Measurements from ENCODE around the gene KCTD17. TPM values are rescaled to one million over a fixed set of nuclear protein-coding genes. Genes with fewer than 3 reads are reported as not detected.
A peak's percentile ranks its signal among the peaks of the same experiment; 100 is the strongest.

KCTD17 gene
- total RNA-seq, 3 donors from 2014 or later: 8.2 to 17.4 (median 11.1) TPM

DNA sequence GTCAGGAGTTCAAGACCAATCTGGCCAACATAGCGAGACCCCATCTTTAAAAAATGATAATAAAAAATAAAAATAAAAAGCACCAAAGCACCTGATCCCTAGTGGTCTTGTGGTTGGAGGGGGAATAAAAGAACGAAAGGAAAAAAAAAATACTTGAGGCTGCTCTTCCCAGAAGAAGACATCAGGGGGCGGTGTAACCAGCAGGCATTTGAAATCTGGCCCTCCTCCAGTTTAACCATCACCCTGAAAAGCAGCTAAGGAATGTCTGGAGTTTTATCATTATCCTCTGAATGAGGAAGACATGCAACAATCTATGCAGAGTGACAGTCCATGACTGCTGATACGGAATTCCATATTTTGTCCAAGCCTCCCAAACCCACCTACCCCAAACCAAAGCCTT, 5.6 kb upstream of the KCTD17 start:
- Histone ChIP-seq H3K9me3 (no peaks in the 10 kb centered on the region), H3K27me3 (no peaks in the 10 kb centered on the region), H3K36me3 (no peaks in the 10 kb centered on the region), H3K4me1 (no peaks in the 10 kb centered on the region), H3K27ac (no peak overlapping the region), H3K4me3 (no peak overlapping the region)
- no peak for TF ChIP-seq POLR2A (IDR thresholded peaks at IDR 0.05)
- no peak for DNase-seq (ENCODE audit: low spot score in 2 of 2)
- intact Hi-C loops (cut with DNase I; ENCODE audit: low total_unique reads): no loop called here

DNA sequence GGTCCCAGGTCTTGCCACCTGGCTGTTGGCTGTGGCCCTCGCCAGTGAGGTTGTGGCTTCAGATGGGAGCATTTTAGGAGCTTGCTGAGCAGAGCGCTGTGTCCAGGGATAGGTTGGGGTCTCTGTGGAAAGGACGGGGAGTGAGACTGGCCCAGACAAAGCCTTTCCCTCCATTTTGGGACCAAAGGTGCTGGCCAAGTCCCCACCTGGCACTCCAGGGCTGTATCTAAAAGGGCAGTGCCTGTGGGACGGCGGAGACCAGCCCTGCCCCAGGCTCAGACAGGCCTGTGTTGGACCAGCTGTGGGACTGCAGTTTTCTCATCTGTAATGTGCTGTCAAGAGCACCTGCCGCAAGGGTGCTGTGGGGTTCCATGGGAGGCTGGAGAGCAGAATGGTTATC, 5.0 kb upstream of the KCTD17 start:
- no peaks in the 10 kb centered on the region for H3K4me1 ChIP-seq
- TF ChIP-seq POLR2AphosphoS5 (IDR thresholded peaks at IDR 0.05): no peak
- TF ChIP-seq, protein P1, sequence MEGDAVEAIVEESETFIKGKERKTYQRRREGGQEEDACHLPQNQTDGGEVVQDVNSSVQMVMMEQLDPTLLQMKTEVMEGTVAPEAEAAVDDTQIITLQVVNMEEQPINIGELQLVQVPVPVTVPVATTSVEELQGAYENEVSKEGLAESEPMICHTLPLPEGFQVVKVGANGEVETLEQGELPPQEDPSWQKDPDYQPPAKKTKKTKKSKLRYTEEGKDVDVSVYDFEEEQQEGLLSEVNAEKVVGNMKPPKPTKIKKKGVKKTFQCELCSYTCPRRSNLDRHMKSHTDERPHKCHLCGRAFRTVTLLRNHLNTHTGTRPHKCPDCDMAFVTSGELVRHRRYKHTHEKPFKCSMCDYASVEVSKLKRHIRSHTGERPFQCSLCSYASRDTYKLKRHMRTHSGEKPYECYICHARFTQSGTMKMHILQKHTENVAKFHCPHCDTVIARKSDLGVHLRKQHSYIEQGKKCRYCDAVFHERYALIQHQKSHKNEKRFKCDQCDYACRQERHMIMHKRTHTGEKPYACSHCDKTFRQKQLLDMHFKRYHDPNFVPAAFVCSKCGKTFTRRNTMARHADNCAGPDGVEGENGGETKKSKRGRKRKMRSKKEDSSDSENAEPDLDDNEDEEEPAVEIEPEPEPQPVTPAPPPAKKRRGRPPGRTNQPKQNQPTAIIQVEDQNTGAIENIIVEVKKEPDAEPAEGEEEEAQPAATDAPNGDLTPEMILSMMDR (IDR thresholded peaks at IDR 0.05): no peak
- TF ChIP-seq POLR2A (IDR thresholded peaks at IDR 0.05): no peak
- H3K27ac ChIP-seq: no peak overlapping the region
- H3K36me3 ChIP-seq: no peaks in the 10 kb centered on the region
- DNase-seq (ENCODE audit: low spot score in 2 of 2): no peak
- no peaks in the 10 kb centered on the region for H3K27me3 ChIP-seq
- H3K4me3 ChIP-seq: no peak overlapping the region
- intact Hi-C loops (cut with DNase I; ENCODE audit: low total_unique reads): no loop called here
- no peaks in the 10 kb centered on the region for H3K9me3 ChIP-seq

DNA sequence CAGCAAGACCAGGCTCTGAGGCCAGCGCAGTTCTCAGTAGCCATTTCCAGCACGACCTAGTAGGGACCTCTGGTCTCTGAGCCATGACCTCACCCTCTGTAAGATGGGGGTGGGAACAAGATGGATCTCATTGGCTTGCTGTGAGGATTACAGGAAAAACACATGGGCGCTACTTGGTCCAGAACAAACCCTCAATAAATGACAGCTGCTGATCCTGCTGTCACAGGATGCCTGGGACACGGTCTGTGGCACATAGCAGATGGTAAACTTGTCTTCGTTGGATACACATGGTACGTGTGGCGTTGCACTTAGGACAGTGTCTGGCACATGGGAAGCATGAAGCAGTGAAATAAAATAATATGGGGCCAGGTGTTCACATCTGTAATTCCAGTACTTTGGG, 4.5 kb upstream of the KCTD17 start:
- Histone ChIP-seq H3K27ac (no peak overlapping the region), H3K4me3 (no peak overlapping the region), H3K36me3 (no peaks in the 10 kb centered on the region), H3K9me3 (no peaks in the 10 kb centered on the region), H3K27me3 (no peaks in the 10 kb centered on the region), H3K4me1 (no peaks in the 10 kb centered on the region)
- no peak for DNase-seq (ENCODE audit: low spot score in 2 of 2)
- intact Hi-C loops (cut with DNase I; ENCODE audit: low total_unique reads): no loop called here
- TF ChIP-seq POLR2A (IDR thresholded peaks at IDR 0.05): no peak
- TF ChIP-seq, protein P1 (IDR thresholded peaks at IDR 0.05): no peak
- no peak for TF ChIP-seq POLR2AphosphoS5 (IDR thresholded peaks at IDR 0.05)

DNA sequence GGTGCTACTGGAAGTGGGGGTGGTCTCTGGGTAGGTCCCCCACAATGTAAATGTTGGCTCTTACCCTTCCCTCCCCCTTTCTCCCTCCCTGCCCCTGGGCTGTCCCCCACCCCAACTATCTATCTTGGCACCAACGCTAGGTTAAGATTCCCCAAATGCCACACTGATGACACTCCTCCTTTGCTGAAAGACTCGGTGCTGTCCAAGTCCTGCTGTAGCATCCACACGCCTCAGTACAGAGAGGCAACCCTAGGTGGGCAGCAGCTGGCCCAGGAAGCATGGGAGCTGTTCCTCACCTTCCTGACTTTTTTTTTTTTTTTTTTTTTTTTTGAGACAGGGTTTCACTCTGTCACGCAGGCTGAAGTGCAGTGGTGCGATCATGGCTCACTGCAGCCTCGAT, 3.4 kb upstream of the KCTD17 start:
- no peak for DNase-seq (ENCODE audit: low spot score in 2 of 2)
- Histone ChIP-seq H3K9me3 (no peaks in the 10 kb centered on the region), H3K27me3 (no peaks in the 10 kb centered on the region), H3K36me3 (no peaks in the 10 kb centered on the region), H3K27ac (no peak overlapping the region), H3K4me1 (no peaks in the 10 kb centered on the region), H3K4me3 (no peak overlapping the region)
- no peak for TF ChIP-seq POLR2A (IDR thresholded peaks at IDR 0.05)
- no peak for TF ChIP-seq POLR2AphosphoS5 (IDR thresholded peaks at IDR 0.05)
- intact Hi-C loops (cut with DNase I; ENCODE audit: low total_unique reads): no loop called here

DNA sequence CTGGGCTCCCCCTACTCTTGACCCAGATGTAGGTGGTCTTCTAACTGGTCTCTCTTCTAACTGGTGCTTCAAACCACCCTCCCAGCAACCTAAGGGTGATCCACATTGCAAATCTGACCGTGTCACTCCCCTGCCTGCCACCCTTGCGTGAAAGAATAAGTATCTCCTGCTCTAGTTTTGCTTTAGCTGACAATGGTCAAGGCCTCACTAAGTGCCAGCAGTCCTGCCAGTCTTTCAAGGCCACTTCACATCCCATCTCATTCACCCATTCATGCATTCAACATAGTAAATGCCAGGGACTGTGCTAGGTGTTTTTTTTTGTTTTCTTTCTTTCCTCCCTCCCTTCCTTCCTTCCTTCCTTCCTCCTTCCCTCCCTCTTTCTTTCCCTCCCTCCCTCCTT, 2.3 kb upstream of the KCTD17 start:
- H3K27ac ChIP-seq: no peak overlapping the region

DNA sequence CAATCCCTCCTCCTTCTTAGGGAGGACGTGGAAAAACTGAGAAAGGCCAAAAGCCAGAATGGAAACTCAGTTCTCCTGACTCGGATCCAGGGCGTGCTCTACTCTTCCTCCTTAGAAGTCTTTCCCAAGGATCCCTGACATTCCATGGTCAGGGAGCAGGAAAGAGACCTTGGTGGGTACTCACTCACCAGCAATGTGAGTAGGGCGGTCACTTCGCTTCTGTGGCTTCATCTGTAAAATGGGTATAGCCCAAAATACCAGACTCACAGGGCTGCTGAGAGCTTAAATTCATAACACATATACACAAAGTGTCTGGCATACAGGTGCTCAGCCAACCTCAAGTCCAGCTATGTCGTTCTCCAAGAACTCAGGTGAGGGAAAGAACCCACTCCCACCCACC, 629 bp upstream of the KCTD17 start:
- Histone ChIP-seq H3K4me3 (peak overlapping the region in 2 of 3 donors; percentile 66 to 94), H3K4me1 (no peaks in the 10 kb centered on the region), H3K9me3 (no peaks in the 10 kb centered on the region), H3K36me3 (no peaks in the 10 kb centered on the region), H3K27me3 (no peaks in the 10 kb centered on the region), H3K27ac (no peak overlapping the region)
- DNase-seq (ENCODE audit: low spot score in 2 of 2): no peak
- intact Hi-C loops (cut with DNase I; ENCODE audit: low total_unique reads): no loop called here
- TF ChIP-seq POLR2A (IDR thresholded peaks at IDR 0.05): no peak
- TF ChIP-seq, protein P1 (IDR thresholded peaks at IDR 0.05): no peak
- TF ChIP-seq POLR2AphosphoS5 (IDR thresholded peaks at IDR 0.05): no peak

More for the DNA sequence above, 2.3 kb upstream of the KCTD17 start:
- intact Hi-C loops (cut with DNase I; ENCODE audit: low total_unique reads): no loop called here
- Histone ChIP-seq H3K4me3 (no peak overlapping the region), H3K27me3 (no peaks in the 10 kb centered on the region), H3K9me3 (no peaks in the 10 kb centered on the region), H3K4me1 (no peaks in the 10 kb centered on the region), H3K36me3 (no peaks in the 10 kb centered on the region)
- no peak for DNase-seq (ENCODE audit: low spot score in 2 of 2)
- TF ChIP-seq POLR2AphosphoS5 (IDR thresholded peaks at IDR 0.05) (no peak), POLR2A (IDR thresholded peaks at IDR 0.05) (no peak)
- TF ChIP-seq, protein P1 (IDR thresholded peaks at IDR 0.05): no peak
